ENCODE data around the gene TTK.
A peak's percentile ranks its signal among the peaks of the same experiment; 100 is the strongest.

The TTK gene

DNA sequence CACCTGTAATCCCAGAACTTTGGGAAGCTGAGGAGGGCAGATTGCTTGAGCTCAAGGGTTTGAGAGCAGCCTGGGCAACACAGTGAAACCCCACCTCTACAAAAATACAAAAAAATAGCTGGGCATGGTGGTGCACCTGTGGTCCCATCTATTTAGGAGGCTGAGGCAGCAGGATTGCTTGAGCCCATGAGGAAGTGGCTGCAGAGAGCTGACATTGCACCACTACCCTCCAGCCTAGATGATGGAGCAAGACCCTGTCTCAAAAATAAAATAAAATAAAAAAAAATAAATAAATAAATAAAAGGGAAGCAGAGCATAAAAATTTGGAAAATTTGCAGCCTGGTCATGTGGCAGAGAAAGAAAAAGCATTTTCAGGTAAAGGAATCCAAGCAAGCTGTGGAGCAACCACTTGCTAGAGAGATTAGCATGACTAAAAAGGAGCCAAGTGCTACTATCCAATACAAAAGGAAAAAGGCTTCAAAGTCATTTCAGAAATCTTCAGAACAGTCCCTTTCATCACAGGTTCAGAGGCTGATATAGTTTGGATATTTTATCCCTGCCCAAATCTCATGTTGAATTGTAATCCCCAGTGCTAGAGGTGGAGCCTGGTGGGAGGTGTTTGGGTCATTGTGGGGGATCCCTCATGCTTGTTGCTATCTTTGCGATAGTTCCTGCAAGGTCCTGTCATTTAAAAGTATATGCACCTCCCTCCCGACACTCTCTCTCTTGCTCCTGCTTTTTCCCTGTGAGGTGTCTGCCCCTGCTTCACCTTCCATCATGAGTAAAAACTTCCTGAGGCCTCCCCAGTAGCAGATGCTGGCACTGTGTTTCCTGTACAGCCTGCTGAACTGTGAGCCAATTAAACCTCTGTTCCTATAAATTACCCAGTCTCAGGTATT lies 11.2 kb upstream of the TTK start:
- TF ChIP-seq, protein P1, sequence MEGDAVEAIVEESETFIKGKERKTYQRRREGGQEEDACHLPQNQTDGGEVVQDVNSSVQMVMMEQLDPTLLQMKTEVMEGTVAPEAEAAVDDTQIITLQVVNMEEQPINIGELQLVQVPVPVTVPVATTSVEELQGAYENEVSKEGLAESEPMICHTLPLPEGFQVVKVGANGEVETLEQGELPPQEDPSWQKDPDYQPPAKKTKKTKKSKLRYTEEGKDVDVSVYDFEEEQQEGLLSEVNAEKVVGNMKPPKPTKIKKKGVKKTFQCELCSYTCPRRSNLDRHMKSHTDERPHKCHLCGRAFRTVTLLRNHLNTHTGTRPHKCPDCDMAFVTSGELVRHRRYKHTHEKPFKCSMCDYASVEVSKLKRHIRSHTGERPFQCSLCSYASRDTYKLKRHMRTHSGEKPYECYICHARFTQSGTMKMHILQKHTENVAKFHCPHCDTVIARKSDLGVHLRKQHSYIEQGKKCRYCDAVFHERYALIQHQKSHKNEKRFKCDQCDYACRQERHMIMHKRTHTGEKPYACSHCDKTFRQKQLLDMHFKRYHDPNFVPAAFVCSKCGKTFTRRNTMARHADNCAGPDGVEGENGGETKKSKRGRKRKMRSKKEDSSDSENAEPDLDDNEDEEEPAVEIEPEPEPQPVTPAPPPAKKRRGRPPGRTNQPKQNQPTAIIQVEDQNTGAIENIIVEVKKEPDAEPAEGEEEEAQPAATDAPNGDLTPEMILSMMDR (IDR thresholded peaks at IDR 0.05; ENCODE audit: poor library complexity, severe bottlenecking), result no peak
- DNase-seq (ENCODE audit: low spot score) (no peak), ATAC-seq (ENCODE audit: low read depth) (no peak)
- no peaks in the 10 kb centered on the region for H3K4me1 ChIP-seq (ENCODE audit: insufficient read depth, poor library complexity, severe bottlenecking)
- no peaks in the 10 kb centered on the region for H3K36me3 ChIP-seq (ENCODE audit: low read depth)
- H3K27ac ChIP-seq (ENCODE audit: poor library complexity, severe bottlenecking), result no peak overlapping the region
- no peaks in the 10 kb centered on the region for H3K9me3 ChIP-seq (ENCODE audit: severe bottlenecking)
- H3K27me3 ChIP-seq (ENCODE audit: insufficient read depth, poor library complexity, severe bottlenecking), result no peaks in the 10 kb centered on the region
- no peak overlapping the region for H3K4me3 ChIP-seq (ENCODE audit: severe bottlenecking)

DNA sequence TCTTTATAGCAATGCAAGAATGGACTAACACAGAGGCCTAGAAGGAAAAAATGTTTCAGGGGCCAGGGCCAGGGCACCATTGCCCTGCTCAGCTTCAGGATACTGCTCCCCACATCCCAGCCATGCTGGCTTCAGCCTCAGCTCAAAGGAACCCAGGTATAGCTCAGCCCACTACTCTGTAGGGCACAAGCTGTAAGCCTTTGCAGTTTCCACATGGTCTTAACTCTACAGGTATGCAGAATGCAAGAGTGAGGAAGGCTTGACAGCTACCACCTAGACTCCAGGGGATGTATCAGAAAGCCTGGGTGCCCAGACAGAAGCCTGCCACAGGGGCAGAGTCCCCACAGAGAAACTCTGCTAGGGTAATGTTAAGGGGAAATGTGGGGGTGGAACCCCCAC lies 10.5 kb upstream of the TTK start:
- Histone ChIP-seq H3K4me3 (ENCODE audit: severe bottlenecking) (no peak overlapping the region), H3K36me3 (ENCODE audit: low read depth) (no peaks in the 10 kb centered on the region), H3K4me1 (ENCODE audit: insufficient read depth, poor library complexity, severe bottlenecking) (no peaks in the 10 kb centered on the region), H3K27me3 (ENCODE audit: insufficient read depth, poor library complexity, severe bottlenecking) (no peaks in the 10 kb centered on the region), H3K27ac (ENCODE audit: poor library complexity, severe bottlenecking) (no peak overlapping the region), H3K9me3 (ENCODE audit: severe bottlenecking) (no peaks in the 10 kb centered on the region)
- ATAC-seq (ENCODE audit: low read depth) (no peak), DNase-seq (ENCODE audit: low spot score) (no peak)
- TF ChIP-seq, protein P1 (IDR thresholded peaks at IDR 0.05; ENCODE audit: poor library complexity, severe bottlenecking), result no peak

DNA sequence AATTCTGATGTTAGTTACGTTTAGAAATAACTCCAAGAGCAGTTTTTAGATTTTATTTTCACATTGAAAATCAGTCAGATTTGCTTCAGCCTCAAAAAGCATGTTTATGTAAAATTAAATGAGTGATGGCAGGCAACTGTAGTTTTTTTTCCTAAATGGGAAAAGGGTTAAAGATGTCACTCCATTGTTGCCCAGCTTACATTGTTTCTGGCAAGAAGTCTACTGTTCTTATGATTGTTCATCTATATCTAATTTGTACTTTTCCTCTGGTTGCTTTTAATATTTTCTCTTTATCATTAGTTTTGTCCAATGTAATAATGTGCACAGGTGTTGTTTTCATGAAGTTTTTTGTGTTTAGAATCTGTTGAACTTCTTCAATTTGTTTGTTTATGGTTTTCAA lies 6.7 kb upstream of the TTK start:
- H3K4me1 ChIP-seq (ENCODE audit: insufficient read depth, poor library complexity, severe bottlenecking), result no peaks in the 10 kb centered on the region
- H3K36me3 ChIP-seq (ENCODE audit: low read depth), result no peaks in the 10 kb centered on the region
- TF ChIP-seq, protein P1 (IDR thresholded peaks at IDR 0.05; ENCODE audit: poor library complexity, severe bottlenecking), result no peak
- no peak overlapping the region for H3K27ac ChIP-seq (ENCODE audit: poor library complexity, severe bottlenecking)
- no peak overlapping the region for H3K4me3 ChIP-seq (ENCODE audit: severe bottlenecking)
- DNase-seq (ENCODE audit: low spot score) (no peak), ATAC-seq (ENCODE audit: low read depth) (no peak)
- no peaks in the 10 kb centered on the region for H3K9me3 ChIP-seq (ENCODE audit: severe bottlenecking)
- H3K27me3 ChIP-seq (ENCODE audit: insufficient read depth, poor library complexity, severe bottlenecking), result no peaks in the 10 kb centered on the region

DNA sequence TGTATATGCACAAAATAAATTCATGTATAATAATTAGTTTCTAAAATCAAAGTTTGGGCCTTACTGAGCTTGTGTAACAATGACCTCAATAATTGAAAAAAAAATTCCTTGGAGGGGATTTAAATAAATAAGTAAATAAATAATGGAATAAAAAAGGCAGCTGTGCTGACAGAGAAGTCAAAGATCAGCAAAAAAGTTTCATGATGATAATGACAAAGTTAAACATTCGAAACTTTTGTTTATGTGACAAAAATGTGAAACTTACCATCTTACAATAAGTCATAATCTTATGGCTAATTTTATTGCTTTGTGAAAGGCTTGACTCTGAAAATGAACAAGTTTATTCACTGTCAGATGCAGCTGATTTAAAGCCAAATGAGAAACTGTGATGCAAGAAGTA lies 3.1 kb upstream of the TTK start:
- ATAC-seq (ENCODE audit: low read depth), result no peak
- no peak for DNase-seq (ENCODE audit: low spot score)
- Histone ChIP-seq H3K4me3 (ENCODE audit: severe bottlenecking) (no peak overlapping the region), H3K36me3 (ENCODE audit: low read depth) (peaks cover 8% of the 10 kb centered on the region), H3K27ac (ENCODE audit: poor library complexity, severe bottlenecking) (no peak overlapping the region), H3K4me1 (ENCODE audit: insufficient read depth, poor library complexity, severe bottlenecking) (peaks cover 7% of the 10 kb centered on the region), H3K27me3 (ENCODE audit: insufficient read depth, poor library complexity, severe bottlenecking) (no peaks in the 10 kb centered on the region), H3K9me3 (ENCODE audit: severe bottlenecking) (no peaks in the 10 kb centered on the region)
- TF ChIP-seq, protein P1 (IDR thresholded peaks at IDR 0.05; ENCODE audit: poor library complexity, severe bottlenecking), result no peak

DNA sequence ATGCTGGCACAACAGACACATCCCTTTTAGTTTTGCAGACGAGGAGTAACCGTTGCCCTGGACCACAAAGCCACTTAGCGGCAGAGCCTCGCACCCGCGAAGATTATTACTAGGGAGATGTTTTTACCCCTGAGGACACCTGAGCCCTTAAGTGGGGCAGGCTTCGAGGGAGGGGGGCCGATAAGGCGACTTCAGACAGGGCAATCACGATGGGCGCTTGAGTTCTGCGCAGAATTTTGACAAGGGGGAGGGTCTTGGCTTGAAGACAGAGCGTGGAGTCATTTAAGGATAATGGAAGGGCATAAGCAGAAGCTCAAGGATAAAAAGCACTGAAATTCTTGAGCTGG lies 650 bp upstream of the TTK start:
- ATAC-seq (ENCODE audit: low read depth), result no peak
- peaks cover 32% of the 10 kb centered on the region for H3K36me3 ChIP-seq (ENCODE audit: low read depth)
- no peaks in the 10 kb centered on the region for H3K27me3 ChIP-seq (ENCODE audit: insufficient read depth, poor library complexity, severe bottlenecking)
- H3K9me3 ChIP-seq (ENCODE audit: severe bottlenecking), result no peaks in the 10 kb centered on the region
- TF ChIP-seq, protein P1 (IDR thresholded peaks at IDR 0.05; ENCODE audit: poor library complexity, severe bottlenecking), result no peak
- peaks cover 9% of the 10 kb centered on the region for H3K4me1 ChIP-seq (ENCODE audit: insufficient read depth, poor library complexity, severe bottlenecking)
- DNase-seq (ENCODE audit: low spot score), result no peak
- H3K27ac ChIP-seq (ENCODE audit: poor library complexity, severe bottlenecking), result peak overlapping the region; percentile 56
- H3K4me3 ChIP-seq (ENCODE audit: severe bottlenecking), result peak overlapping the region; percentile 74

Measured in RWPE2 (cell line).